ENCODE data around the gene FBXO10. TPM values are rescaled to one million over a fixed set of nuclear protein-coding genes. Genes with fewer than 3 reads are reported as not detected.

The FBXO10 gene
- total and polyA plus RNA-seq, 2 of the 4 experiments (the other 2 are of a cell fraction), result 6.6 to 6.7 TPM

GRCh38 chr9:37486616-37487548 is 89.3 kb downstream of the FBXO10 start (continued):
- TF ChIP-seq NFE2L2 (IDR thresholded peaks at IDR 0.05; ENCODE audit: low read depth, low read length), result no peak
- TF ChIP-seq BHLHE40 (IDR thresholded peaks at IDR 0.05; ENCODE audit: low read depth, low read length), result no peak
- TF ChIP-seq MXI1 (IDR thresholded peaks at IDR 0.05; ENCODE audit: borderline replicate concordance, low read depth, low read length), result peak; percentile 96
- no peak for TF ChIP-seq FOS (IDR thresholded peaks at IDR 0.05; ENCODE audit: low read depth, low read length)

GRCh38 chr9:37486256-37486615 is 89.9 kb downstream of the FBXO10 start:
- in situ Hi-C loops (cut with MboI; ENCODE audit: low sequenced_read_pairs), result loop anchor here (10.0 to 25.0 kb wide), 3 partner anchors 289 to 876 kb away; partner anchors contain the start of gene SHB

More at GRCh38 chr9:37486256-37486615, 89.9 kb downstream of the FBXO10 start:
- H3K79me1 ChIP-seq (ENCODE audit: low read depth in 1 of 2, low read length in 2 of 2), result peaks cover 15 to 28% of the 10 kb centered on the region in 2 experiments; a peak in 3 of 4 replicates
- peak overlapping the region; percentile 77 for H4K91ac ChIP-seq (ENCODE audit: insufficient read depth, low read depth, low read length)
- H2AK5ac ChIP-seq (ENCODE audit: low read depth, low read length), result peak overlapping the region; percentile 77
- no peaks in the 10 kb centered on the region for H3K9me3 ChIP-seq (ENCODE audit: control insufficient read depth, insufficient read depth, low read length)
- H2BK15ac ChIP-seq (ENCODE audit: low read depth, low read length), result no peak overlapping the region
- peak overlapping the region; percentile 76 for H3K56ac ChIP-seq (ENCODE audit: extremely low read depth, insufficient read depth, low read length)
- no peak overlapping the region for H2BK20ac ChIP-seq (ENCODE audit: low read depth, low read length)
- H2BK120ac ChIP-seq (ENCODE audit: low read depth, low read length), result peak overlapping the region; percentile 37
- H4K8ac ChIP-seq (ENCODE audit: low read depth in 2 of 2, low read length in 2 of 2), result peak overlapping the region; percentile 2 to 56; a peak in 1 of 4 replicates
- peaks cover 5% of the 10 kb centered on the region; the same call in 1 of the 2 replicates for H3K9me1 ChIP-seq (ENCODE audit: insufficient read depth, low read length)
- DNase-seq (no peak), ATAC-seq (ENCODE audit: low read depth) (no peak)
- no peak for TF ChIP-seq ELK1 (IDR thresholded peaks at IDR 0.05; ENCODE audit: borderline replicate concordance, low read depth, low read length)
- peak; percentile 23; the same call in 1 of the 2 replicates for TF ChIP-seq MXI1 (IDR thresholded peaks at IDR 0.05; ENCODE audit: borderline replicate concordance, low read depth, low read length)
- no peak for TF ChIP-seq BHLHE40 (IDR thresholded peaks at IDR 0.05; ENCODE audit: low read depth, low read length)
- ChIA-PET POLR2A (ENCODE audit: unreplicated experiment) (no interaction called here), CTCF (no interaction called here)
- H3K4me1 ChIP-seq (ENCODE audit: control insufficient read depth, insufficient read depth, low read length), result peaks cover 11% of the 10 kb centered on the region
- BruUV-seq (replicated peaks), result TSS peak; percentile 61
- H2AK9ac ChIP-seq (replicated peaks; ENCODE audit: low read depth, low read length, poor library complexity), result peak overlapping the region; percentile 98
- peaks cover 4% of the 10 kb centered on the region; the same call in 1 of the 2 replicates for H3K27me3 ChIP-seq (ENCODE audit: control insufficient read depth, insufficient read depth, low read length)
- no peak overlapping the region for H3K18ac ChIP-seq (ENCODE audit: low read depth, low read length)
- H3K4me2 ChIP-seq (ENCODE audit: low read depth, low read length), result peak overlapping the region; percentile 83
- peak overlapping the region; percentile 29 for H2BK5ac ChIP-seq (ENCODE audit: low read depth, low read length, poor library complexity, severe bottlenecking)
- peaks cover 5% of the 10 kb centered on the region for H3K36me3 ChIP-seq (ENCODE audit: control insufficient read depth, insufficient read depth, low read length)
- peak overlapping the region; percentile 77 for H3K4me3 ChIP-seq (ENCODE audit: insufficient read depth, low read depth, low read length)
- H4K20me1 ChIP-seq (ENCODE audit: insufficient read depth, low read length), result peaks cover 7% of the 10 kb centered on the region; the same call in 1 of the 2 replicates
- WGBS, 2 experiments (ENCODE audit: extremely low coverage in 2 of 2, insufficient read length in 1 of 2), result no CpG with 5 or more reads among the region's 7 CpGs
- intact Hi-C loops (cut with micrococcal nuclease) (loop anchor here (10.0 kb wide), 1 partner anchor 919 kb away; no protein-coding TSS in a partner anchor), dilution Hi-C loops (cut with HindIII; ENCODE audit: low sequenced_read_pairs, unreplicated experiment) (no loop called here)
- peak overlapping the region; percentile 59 for H3K9ac ChIP-seq (ENCODE audit: low read depth, low read length)
- H3K27ac ChIP-seq (ENCODE audit: insufficient read depth, low read length), result peak overlapping the region; percentile 76
- no peak overlapping the region for H4K5ac ChIP-seq (ENCODE audit: low read depth, low read length)
- peak overlapping the region; percentile 61 for H3K4ac ChIP-seq (ENCODE audit: low read depth, low read length)
- peak overlapping the region; percentile 72 for H3K23ac ChIP-seq (ENCODE audit: low read depth, low read length)
- H2AFZ ChIP-seq (replicated peaks; ENCODE audit: low read length, poor library complexity), result peak overlapping the region; percentile 81
- H3K14ac ChIP-seq (replicated peaks; ENCODE audit: low read depth, low read length), result peak overlapping the region; percentile 79

All from IMR-90 (cell line).